Adrenal gland (tissue), 5 donors: ENCODE data around the gene SARS1.

ENCODE experiments used
- CTCF ChIP-seq, 6 experiments: fragments of 450-650 bp in 4 of 6; fragments of 200-600 bp in 2 of 6; sonication (generic) in 1 of 6; IDR thresholded peaks; 1 replicate in 5 of 6; 2 replicates in 1 of 6; pipeline versions ENCODE4 v1.5.1 to v1.8.0; 2016 to 2021; ENCODE audit warnings: antibody characterized with exemption in 6 of 6, mild to moderate bottlenecking in 2 of 6, moderate library complexity in 1 of 6
- POLR2A ChIP-seq, 2 donors: fragments of 450-650 bp; IDR thresholded peaks; one replicate each; pipeline ENCODE4 v1.6.1; 2017; ENCODE audit warnings: antibody characterized with exemption in 2 of 2, mild to moderate bottlenecking in 2 of 2, moderate library complexity in 1 of 2
- donor health status: DM: no; HTN: no; CAD: no.

GRCh38 chr1:109198043-109198695 is 15.5 kb upstream of the SARS1 start:
- TF ChIP-seq CTCF (IDR thresholded peaks at IDR 0.05) (no peak), POLR2A (IDR thresholded peaks at IDR 0.05) (peak in 1 of 2 donors; percentile 49)
